Hypothalamus (tissue), 51 donors: ENCODE results near the gene UBA1.

Source experiments
- DNase-seq, 51 donors: peaks; one replicate each; lab custom pipeline; 2025; lab: John Stamatoyannopoulos, UW

UBA1 gene

GRCh38 chrX:47186096-47186740, 7.4 kb upstream of the UBA1 start:
- DNase-seq, result no peak

- no peak for DNase-seq
Measured at GRCh38 chrX:47187106-47187677, 6.4 kb upstream of the UBA1 start.

- DNase-seq, result no peak
Measured at GRCh38 chrX:47189906-47190305, 3.7 kb upstream of the UBA1 start.

GRCh38 chrX:47190445-47191269, 3.0 kb upstream of the UBA1 start:
- peak; percentile 3 to 89 (median 73) for DNase-seq

GRCh38 chrX:47191331-47191730, 2.3 kb upstream of the UBA1 start:
- no peak for DNase-seq

- no peak for DNase-seq
Measured at GRCh38 chrX:47191806-47192401, 1.7 kb upstream of the UBA1 start.

GRCh38 chrX:47194194-47194787, 662 bp downstream of the UBA1 start:
- DNase-seq, result peak in 2 of 51 donors; percentile 24 to 48

GRCh38 chrX:47196098-47196497, 2.5 kb downstream of the UBA1 start:
- no peak for DNase-seq

GRCh38 chrX:47197526-47197925, 3.9 kb downstream of the UBA1 start:
- DNase-seq, result no peak

- DNase-seq, result no peak
Measured at GRCh38 chrX:47198026-47198686, 4.5 kb downstream of the UBA1 start.

- no peak for DNase-seq
Measured at GRCh38 chrX:47198687-47199080, 5.1 kb downstream of the UBA1 start.

GRCh38 chrX:47199286-47199685, 5.7 kb downstream of the UBA1 start:
- DNase-seq, result no peak

GRCh38 chrX:47200385-47201150, 6.9 kb downstream of the UBA1 start:
- DNase-seq, result peak in 1 of 51 donors; percentile 14

- DNase-seq, result no peak
Measured at GRCh38 chrX:47201345-47201944, 7.8 kb downstream of the UBA1 start.

GRCh38 chrX:47202316-47202715, 8.7 kb downstream of the UBA1 start:
- no peak for DNase-seq

- no peak for DNase-seq
Measured at GRCh38 chrX:47202877-47203276, 9.2 kb downstream of the UBA1 start.

GRCh38 chrX:47204970-47205369, 11.3 kb downstream of the UBA1 start:
- peak in 1 of 51 donors; percentile 1 for DNase-seq

GRCh38 chrX:47206316-47206715, 12.7 kb downstream of the UBA1 start:
- peak in 1 of 51 donors; percentile 15 for DNase-seq

- no peak for DNase-seq
Measured at GRCh38 chrX:47208108-47208507, 14.5 kb downstream of the UBA1 start.
